CD4-positive, alpha-beta T cell treated with Interleukin-12 subunit alpha and Interleukin-12 subunit beta, for 1 hour (primary cell): ENCODE results near the gene MASP2.
"Not testable (repeated sequence)": the region's sequence is repeated elsewhere in the genome, so short reads cannot be mapped to it uniquely, and the experiment has no call there.

ENCODE experiments used
- DNase-seq: peaks from one replicate; pipeline ENCODE4 v3.0.0-alpha.2; 2020

MASP2 gene

GRCh38 chr1:11037019-11037739 is 9.9 kb downstream of the MASP2 start:
- DNase-seq = not testable (repeated sequence)

DNA sequence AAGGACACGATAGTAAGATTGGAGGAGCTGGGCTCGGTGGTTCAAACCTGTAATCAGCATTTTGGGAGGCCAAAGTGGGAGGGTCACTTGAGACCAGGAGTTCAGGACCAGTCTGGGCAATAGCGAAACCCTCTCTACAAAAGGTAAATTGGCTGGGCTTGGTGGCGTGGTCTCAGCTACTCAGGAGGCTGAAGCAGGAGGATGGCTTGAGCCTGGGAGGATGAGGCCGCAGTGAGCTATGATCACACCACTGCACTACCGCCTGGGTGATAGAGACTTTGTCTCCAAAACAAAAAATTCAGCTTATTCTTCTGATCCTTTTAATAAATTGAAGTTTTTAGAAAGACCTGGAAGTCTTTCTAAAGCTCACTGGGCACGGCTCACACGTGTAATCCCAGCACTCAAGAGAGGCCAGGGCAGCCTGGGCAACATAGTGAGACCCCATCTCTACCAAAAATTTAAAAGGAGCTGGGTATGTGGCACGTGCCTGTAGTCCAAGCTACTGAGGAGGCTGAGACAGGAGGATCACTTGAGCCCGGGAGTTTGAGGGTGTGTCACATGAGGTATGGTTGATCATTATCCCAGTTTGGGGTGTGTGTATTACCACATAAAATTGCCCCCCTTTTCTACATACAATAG is 15.3 kb downstream of the MASP2 start:
- no peak for DNase-seq

GRCh38 chr1:11030865-11031264 is 16.2 kb downstream of the MASP2 start:
- DNase-seq = no peak

GRCh38 chr1:11028018-11028417 is 19.0 kb downstream of the MASP2 start:
- DNase-seq = no peak

- DNase-seq = no peak
Measured at GRCh38 chr1:11027316-11027715, 19.7 kb downstream of the MASP2 start.

- DNase-seq = no peak
Measured at GRCh38 chr1:11026903-11027302, 20.1 kb downstream of the MASP2 start.

DNA sequence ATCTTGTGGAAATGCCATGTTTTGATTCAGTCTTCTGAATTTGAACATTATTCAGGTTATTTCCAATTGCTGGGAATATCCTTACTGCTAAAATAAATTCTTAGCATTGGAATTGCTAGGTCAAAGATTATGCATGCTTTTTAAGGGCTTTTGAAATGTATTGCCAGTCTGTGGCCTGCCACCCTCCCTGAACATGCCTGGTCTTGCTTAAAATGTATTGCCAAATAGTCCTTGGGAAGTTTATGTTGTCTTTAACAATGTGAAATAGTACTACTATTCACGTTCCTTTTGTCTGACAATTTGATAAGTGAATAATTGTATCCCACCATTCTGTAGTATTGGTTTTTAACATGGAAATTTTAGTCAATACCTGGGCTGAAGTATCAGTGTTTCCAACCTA is 21.0 kb downstream of the MASP2 start:
- DNase-seq = no peak

GRCh38 chr1:11025618-11026017 is 21.4 kb downstream of the MASP2 start:
- no peak for DNase-seq

DNA sequence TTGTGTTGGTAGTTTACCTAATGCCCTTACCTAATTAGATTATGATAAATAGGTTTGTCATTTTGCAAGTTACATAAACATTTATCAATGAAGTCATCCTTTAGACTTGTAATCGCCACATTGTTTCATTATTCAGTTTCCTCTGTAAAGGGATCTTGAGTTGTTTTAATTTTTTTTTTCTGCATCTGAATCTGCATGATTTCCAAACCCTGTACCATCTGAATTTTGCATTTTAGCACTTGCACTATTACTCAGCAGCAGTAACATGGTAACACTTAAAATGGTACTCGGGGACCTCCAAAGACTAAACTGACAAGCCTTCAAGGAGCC is 22.2 kb downstream of the MASP2 start:
- DNase-seq = no peak

- no peak for DNase-seq
Measured at GRCh38 chr1:11024154-11024873, 22.7 kb downstream of the MASP2 start.

- DNase-seq = no peak
Measured at GRCh38 chr1:11023201-11023600, 23.8 kb downstream of the MASP2 start.

DNA sequence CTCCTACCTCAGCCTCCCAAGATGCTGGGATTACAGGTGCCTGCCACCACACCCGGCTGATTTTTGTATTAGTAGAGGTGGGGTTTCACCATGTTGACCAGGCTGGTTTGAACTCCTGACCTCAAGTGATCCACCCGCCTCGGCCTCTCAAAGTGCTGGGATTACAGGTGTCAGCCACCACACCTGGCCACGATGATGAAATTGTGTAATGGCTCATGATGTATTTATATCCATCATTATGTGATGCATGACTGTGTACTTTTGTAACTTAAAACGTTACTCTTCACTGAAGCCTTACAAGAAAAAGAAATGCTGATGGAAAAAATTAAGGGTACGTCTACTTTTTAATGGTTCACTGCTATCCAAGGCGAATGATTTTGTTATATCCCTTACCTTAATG is 27.1 kb downstream of the MASP2 start:
- no peak for DNase-seq

- DNase-seq = not testable (repeated sequence)
Measured at GRCh38 chr1:11019358-11019757, 27.7 kb downstream of the MASP2 start.

DNA sequence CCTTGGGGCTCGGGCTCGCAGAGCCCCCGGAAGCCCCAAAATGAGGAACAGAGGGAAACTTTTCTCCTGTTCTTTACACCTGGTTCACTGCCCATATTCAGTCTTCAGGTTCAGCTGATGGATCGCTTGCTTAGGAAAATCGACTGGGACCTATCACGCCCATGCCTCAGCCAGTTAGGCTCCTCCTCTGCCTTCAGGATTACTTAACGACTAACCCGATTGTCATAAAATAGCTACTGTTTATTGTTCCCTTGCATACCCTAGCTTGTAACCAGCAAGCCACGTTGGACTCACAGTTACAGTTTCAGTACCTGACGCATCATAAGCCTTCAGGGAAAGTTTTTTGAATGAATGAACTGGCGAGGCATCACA is 33.9 kb downstream of the MASP2 start:
- DNase-seq = no peak

DNA sequence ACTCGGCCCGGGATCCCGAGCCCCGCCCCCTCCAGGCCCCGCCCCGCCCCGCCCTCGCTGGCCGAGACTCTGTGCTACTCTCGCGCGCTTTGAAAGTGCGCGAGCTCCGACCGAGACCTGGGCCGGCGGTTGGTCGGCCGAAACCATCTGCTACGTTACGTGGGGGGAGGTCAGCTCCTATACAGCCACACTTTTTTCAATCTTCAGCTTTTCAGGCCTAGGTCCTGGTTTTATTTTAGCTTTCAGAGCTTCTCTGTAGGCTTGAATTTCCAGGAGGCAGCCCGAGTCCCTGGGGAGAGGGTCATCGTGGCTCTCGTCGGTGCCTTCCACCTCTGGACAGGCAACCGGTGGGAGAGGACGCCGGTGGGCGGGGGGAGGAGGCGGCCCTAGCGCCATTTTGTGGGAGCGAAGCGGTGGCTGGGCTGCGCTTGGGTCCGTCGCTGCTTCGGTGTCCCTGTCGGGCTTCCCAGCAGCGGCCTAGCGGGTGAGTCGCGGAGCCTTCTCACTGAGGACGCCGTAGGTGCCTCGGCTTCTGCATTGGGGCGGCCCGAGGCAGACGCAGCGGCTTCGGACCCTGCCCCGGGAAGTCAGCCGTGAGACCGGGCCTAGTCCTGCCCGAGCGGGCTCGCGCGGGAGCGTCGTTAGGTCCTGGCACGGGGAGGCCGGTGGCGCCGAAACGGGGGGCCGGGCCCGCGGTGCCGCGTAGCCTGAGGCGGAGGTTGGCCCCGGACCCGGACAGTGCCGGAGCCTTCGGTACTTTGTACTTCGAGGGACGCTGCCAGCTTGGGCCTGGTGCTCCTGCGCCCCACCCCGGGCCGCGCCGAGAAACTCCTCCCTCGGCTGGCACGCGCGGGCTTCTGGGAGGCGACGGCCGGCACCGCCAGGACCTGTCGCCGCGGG is 34.5 kb downstream of the MASP2 start, which contains the start of gene TARDBP:
Gene TARDBP (plus strand): TSS at position 395 of the 900 bp plus-strand sequence. CDS start 1,074 bp downstream, outside the sequence.
- DNase-seq = peak; percentile 91

DNA sequence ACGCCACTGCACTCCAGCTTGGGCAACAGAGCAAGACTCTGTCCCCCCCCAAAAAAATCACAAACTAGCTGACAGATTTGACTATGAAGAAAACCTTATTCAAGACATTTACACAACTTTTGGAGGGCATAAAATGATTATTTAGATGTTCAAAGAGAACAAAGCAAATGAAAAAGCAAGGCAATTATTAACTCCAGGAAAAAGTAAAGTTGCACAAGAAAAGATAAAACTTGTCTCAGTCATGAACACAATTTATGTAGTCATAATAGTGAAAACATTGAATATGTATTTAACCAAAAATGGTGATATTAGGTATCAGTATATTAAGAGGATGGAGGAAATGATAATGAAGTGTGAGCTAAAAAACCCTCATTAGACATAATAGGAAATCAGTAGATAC is 46.5 kb downstream of the MASP2 start:
- DNase-seq = no peak

GRCh38 chr1:10996100-10996499 is 50.9 kb downstream of the MASP2 start:
- DNase-seq = no peak

DNA sequence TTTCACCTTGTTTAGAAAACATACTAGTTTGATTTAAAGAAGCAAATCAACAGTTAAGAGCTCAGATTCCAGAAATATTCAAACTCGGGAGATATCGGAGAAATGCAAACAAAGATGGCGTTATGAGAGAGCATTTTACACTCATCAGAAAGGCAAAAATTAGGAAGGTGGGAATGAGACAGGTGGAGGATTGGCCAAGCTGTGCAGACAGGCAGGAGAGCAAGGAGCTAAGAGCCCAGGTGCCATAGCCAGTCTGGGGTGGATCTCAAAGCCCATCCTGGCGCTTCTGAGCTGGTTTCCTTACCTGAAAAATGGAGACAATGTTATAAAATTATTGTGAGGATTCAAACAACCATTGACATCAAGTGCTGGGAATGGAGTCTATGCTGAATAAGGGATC is 54.2 kb downstream of the MASP2 start:
- no peak for DNase-seq

DNA sequence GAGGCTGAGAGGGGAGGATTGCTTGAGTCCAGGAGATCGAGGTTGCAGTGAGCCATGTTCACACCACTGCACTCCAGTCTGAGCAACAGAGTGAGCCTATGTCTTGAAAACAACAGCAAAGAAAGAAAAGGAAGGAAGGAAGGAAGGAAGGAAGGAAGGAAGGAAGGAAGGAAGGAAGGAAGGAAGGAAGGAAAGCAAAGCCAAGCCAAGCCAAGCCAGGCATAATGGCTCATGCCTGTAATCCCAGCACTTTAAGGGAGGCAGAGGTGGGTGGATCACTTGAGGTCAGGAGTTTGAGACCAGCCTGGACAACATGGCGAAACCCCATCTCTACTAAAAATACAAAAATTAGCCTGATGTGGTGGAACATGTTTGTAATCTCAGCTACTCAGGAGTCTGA is 55.0 kb downstream of the MASP2 start:
- DNase-seq = not testable (repeated sequence)

GRCh38 chr1:10990828-10991227 is 56.2 kb downstream of the MASP2 start:
- DNase-seq = no peak

DNA sequence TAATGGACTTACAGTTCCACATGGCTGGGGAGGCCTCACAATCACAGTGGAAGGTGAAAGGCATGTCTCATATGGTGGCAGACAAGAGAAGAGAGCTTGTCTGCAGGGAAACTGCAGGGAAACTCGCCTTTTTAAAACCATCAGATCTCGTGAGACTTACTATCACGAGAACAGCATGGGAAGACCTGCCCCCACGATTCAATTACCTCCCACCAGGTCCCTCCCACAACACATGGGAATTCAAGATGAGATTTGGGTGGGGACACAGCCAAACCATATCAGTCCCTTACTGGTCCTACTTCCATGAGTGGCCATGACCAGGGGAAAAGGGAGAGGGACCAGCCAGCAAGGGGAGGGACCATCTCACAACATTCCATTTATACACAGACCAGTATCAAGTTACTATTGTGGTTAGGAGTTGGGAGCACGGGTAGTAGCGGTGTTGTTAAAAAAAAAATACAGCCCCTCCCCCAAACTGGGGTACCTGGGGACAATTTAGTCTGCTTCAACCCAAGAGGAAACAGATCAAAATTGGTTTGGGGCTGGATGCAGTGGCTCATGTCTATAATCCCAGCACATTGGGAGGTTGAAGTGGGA is 57.0 kb downstream of the MASP2 start:
- not testable (repeated sequence) for DNase-seq

DNA sequence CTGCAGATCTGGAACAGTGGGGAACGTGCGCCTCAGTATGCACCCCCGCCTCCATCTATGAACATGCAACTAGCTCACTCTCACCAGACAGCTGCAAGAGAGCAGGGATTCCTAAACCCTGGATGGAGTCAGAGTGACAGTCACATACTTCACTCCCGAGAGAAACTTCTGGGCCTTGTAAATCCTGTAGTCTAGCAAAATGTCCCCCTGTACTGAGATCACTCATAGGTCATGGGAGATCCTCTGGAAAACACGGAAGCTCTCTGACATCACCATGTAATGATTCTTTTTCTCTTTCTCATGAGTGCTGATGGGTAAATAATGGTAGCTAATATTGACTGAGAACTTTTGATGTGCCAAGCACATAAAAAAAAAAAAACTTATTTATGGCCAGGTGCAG is 57.9 kb downstream of the MASP2 start:
- no peak for DNase-seq
